ENCODE results near the gene ETS1.

ETS1 gene

DNA sequence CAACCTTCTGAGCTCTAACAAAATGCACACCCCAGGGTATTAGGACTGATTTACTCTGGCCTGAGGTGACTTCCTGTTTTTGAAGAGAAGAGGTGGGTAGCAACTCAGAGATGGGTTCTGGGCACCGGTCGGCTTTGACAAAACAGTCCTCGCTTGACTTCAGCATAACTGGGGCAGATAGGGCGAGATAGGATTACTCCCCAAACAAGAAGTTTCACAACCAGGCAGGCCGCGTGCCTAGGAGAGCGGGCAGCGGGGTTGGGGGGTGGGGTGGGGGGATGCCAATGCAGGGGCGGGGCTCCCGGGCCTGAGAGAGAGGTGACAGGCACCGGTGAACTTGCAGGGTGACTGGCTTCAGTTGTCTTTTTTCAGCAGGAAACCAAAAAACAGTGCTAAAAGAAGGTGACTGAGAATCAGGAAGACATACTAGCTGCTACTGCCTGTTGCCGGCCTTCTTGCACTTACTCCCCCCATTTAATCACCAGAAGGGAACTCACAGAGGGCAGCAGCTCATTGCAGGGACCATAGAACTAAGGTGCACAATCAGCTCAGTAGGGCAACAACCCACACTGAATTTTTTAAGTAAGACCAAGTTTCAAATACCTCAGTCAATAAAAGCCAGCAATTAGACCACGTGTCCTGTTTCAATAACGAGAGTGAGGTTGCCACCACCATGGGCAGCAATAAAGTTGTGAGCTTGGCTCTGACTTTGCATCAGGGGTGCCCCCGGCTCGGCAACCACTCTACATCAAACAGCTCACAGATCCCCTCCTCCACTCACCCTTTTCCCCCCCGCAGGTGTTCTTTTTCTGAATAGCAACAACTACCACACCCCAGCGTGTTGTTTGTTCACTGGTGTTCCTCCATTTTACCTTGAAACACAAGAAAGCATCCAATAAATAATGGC is 37.2 kb upstream of the ETS1 start:
- no peak overlapping the region for H3K4me3 ChIP-seq (ENCODE audit: low read depth, low read length)
- in situ Hi-C loops (cut with HindIII; ENCODE audit: low sequenced_read_pairs), result loop anchor here (5.0 to 25.0 kb wide), 4 partner anchors 47 to 587 kb away; no protein-coding TSS in a partner anchor
- TF ChIP-seq, protein P1, sequence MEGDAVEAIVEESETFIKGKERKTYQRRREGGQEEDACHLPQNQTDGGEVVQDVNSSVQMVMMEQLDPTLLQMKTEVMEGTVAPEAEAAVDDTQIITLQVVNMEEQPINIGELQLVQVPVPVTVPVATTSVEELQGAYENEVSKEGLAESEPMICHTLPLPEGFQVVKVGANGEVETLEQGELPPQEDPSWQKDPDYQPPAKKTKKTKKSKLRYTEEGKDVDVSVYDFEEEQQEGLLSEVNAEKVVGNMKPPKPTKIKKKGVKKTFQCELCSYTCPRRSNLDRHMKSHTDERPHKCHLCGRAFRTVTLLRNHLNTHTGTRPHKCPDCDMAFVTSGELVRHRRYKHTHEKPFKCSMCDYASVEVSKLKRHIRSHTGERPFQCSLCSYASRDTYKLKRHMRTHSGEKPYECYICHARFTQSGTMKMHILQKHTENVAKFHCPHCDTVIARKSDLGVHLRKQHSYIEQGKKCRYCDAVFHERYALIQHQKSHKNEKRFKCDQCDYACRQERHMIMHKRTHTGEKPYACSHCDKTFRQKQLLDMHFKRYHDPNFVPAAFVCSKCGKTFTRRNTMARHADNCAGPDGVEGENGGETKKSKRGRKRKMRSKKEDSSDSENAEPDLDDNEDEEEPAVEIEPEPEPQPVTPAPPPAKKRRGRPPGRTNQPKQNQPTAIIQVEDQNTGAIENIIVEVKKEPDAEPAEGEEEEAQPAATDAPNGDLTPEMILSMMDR (IDR thresholded peaks at IDR 0.05; ENCODE audit: low read depth, low read length, missing control alignments), result no peak
- DNase-seq (ENCODE audit: low read depth), result no peak

DNA sequence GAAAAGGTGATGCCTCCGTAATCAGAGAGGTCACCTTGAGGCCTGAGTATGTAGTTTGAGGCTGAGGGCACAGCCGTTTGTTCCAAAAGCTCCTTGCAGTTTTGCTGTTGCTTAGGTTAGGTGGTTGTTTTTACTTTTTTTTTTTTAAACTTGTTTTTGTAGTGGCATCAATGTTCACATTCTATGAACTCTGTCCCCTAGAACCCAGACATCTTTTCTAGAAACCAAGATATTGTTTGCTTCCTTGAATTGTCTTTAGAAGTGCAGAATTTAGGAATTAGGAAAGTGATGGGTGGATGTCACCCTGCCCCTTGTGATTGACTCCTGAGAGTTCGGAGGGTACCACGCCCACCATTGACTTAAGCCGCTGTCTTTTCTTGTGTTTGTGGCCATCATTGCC is 35.7 kb upstream of the ETS1 start:
- no peak for DNase-seq (ENCODE audit: low read depth)
- in situ Hi-C loops (cut with HindIII; ENCODE audit: low sequenced_read_pairs), result loop anchor here (5.0 to 25.0 kb wide), 2 partner anchors 46 to 111 kb away; no protein-coding TSS in a partner anchor
- TF ChIP-seq, protein P1 (IDR thresholded peaks at IDR 0.05; ENCODE audit: low read depth, low read length, missing control alignments), result no peak
- no peak overlapping the region for H3K4me3 ChIP-seq (ENCODE audit: low read depth, low read length)

GRCh38 chr11:128621601-128622501 is 34.5 kb upstream of the ETS1 start:
- no peak overlapping the region for H3K4me3 ChIP-seq (ENCODE audit: low read depth, low read length)
- TF ChIP-seq, protein P1 (IDR thresholded peaks at IDR 0.05; ENCODE audit: low read depth, low read length, missing control alignments), result no peak
- DNase-seq (ENCODE audit: low read depth), result no peak
- in situ Hi-C loops (cut with HindIII; ENCODE audit: low sequenced_read_pairs), result loop anchor here (5.0 to 25.0 kb wide), 2 partner anchors 45 to 110 kb away; no protein-coding TSS in a partner anchor

GRCh38 chr11:128620309-128621100 is 33.1 kb upstream of the ETS1 start:
- TF ChIP-seq, protein P1 (IDR thresholded peaks at IDR 0.05; ENCODE audit: low read depth, low read length, missing control alignments), result no peak
- DNase-seq (ENCODE audit: low read depth), result no peak
- in situ Hi-C loops (cut with HindIII; ENCODE audit: low sequenced_read_pairs), result loop anchor here (5.0 to 25.0 kb wide), 2 partner anchors 43 to 108 kb away; no protein-coding TSS in a partner anchor
- H3K4me3 ChIP-seq (ENCODE audit: low read depth, low read length), result no peak overlapping the region

DNA sequence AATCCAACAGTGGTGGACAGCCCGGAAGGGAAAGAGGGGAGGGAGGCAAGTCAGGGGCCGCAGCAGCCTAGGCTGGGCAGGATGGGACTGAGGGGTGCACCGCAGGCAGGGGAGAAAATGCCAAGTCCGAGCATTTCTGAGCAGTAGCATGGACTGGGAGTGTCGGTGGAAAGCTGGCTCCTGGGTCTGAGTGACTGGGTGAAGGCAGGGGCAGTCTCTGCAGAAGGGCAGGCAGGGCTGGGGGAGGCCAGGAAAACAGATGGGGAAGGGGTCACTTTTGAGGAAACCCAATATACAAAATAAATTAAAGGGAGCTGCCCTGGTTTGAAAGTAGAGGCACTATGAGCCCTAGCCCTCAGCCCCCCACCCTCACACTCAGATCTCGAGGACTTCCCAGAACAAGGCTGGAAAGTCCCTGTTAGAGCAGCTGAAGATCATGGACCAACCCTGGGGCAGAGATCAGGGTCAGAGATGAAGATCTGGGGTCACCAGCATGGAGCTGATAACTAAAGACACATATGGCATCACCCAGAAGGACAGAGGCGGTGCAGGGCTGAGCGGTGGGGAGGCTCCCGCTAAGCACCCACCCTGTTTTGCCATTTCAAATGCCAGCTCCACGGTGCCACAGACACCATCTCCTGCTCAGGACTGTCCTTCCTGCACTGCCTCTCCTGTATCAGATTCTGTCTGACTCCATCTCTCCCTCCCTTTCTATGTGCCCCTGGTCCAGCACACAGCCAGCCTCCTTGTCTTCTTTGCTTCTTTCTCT is 32.4 kb upstream of the ETS1 start:
- TF ChIP-seq, protein P1 (IDR thresholded peaks at IDR 0.05; ENCODE audit: low read depth, low read length, missing control alignments), result no peak

More for the DNA sequence above, 32.4 kb upstream of the ETS1 start:
- H3K4me3 ChIP-seq (ENCODE audit: low read depth, low read length), result no peak overlapping the region
- in situ Hi-C loops (cut with HindIII; ENCODE audit: low sequenced_read_pairs), result loop anchor here (5.0 to 25.0 kb wide), 2 partner anchors 42 to 107 kb away; no protein-coding TSS in a partner anchor
- DNase-seq (ENCODE audit: low read depth), result no peak
